Panc1 (cell line): ENCODE results near the gene CRIM1. TPM values are rescaled to one million over a fixed set of nuclear protein-coding genes. Genes with fewer than 3 reads are reported as not detected.

ENCODE experiments used
- ATAC-seq: fragments of 200-7000 bp; cut with Tn5 transposase; 2 replicates; pipeline ENCODE4 v1.9.1; 2020; ENCODE audit warnings: mild to moderate bottlenecking, moderate library complexity
- BruUV-seq: library from RNA; stranded (reverse); fragments of 400-500 nt; replicated peaks from 2 replicates; lab custom pipeline; 2021; lab: Mats Ljungman, UMichigan
- CTCF ChIA-PET: fragments of 300-600 bp; sonication (Branson Sonifier 250); formaldehyde crosslinking; loops from one replicate; lab custom pipeline; 2022; ENCODE audit warnings: antibody characterized with exemption; lab: Charles Lee
- POLR2A ChIA-PET: fragments of 300-600 bp; sonication (Branson Sonifier 250); formaldehyde crosslinking; loops from one replicate; lab custom pipeline; 2022; ENCODE audit warnings: antibody characterized with exemption; lab: Charles Lee
- DNase-seq: peaks from one replicate; pipeline ENCODE4 v3.0.0-alpha.2; 2010; ENCODE audit warnings: low read depth, low spot score
- H3K27ac ChIP-seq: 2 replicates; pipeline ENCODE4 v1.5.1; 2011; ENCODE audit warnings: mild to moderate bottlenecking, low read length, inconsistent platforms
- H3K27me3 ChIP-seq: fragments of 200-500 bp; sonication (Bioruptor generic); 2 replicates; pipeline ENCODE4 v1.6.0; 2014; ENCODE audit warnings: low read length, inconsistent platforms; ENCODE audit not compliant: control insufficient read depth, insufficient read depth
- H3K36me3 ChIP-seq: fragments of 200-500 bp; sonication (Bioruptor generic); 2 replicates; pipeline ENCODE4 v1.5.1; 2014; ENCODE audit warnings: inconsistent platforms, mild to moderate bottlenecking, low read length, moderate library complexity; ENCODE audit not compliant: control insufficient read depth, insufficient read depth
- H3K4me1 ChIP-seq: 2 replicates; pipeline ENCODE4 v1.5.1; 2011; ENCODE audit warnings: inconsistent platforms, mild to moderate bottlenecking, low read length, moderate library complexity; ENCODE audit not compliant: control insufficient read depth, insufficient read depth
- H3K4me3 ChIP-seq, 2 experiments: 2 replicates each; pipeline ENCODE4 v1.5.1; 2011 to 2012; ENCODE audit warnings: low read depth in 2 of 2, low read length in 2 of 2, mild to moderate bottlenecking in 2 of 2, inconsistent platforms in 1 of 2, moderate library complexity in 1 of 2
- H3K9me3 ChIP-seq: fragments of 200-500 bp; sonication (Bioruptor generic); 2 replicates; pipeline ENCODE4 v1.5.1; 2014; ENCODE audit warnings: low read depth, mild to moderate bottlenecking, inconsistent platforms, low read length, moderate library complexity; ENCODE audit not compliant: control insufficient read depth, insufficient read depth
- POLR2AphosphoS5 ChIP-seq: IDR thresholded peaks from 2 replicates; pipeline ENCODE4 v1.6.1; 2012; ENCODE audit warnings: mild to moderate bottlenecking, low read depth, low read length, moderate library complexity
- REST ChIP-seq, 2 experiments: IDR thresholded peaks; 2 replicates each; pipeline ENCODE4 v1.6.1; 2011 to 2012; ENCODE audit warnings: low read depth in 2 of 2, control low read depth in 1 of 2, low read length in 1 of 2, mild to moderate bottlenecking in 1 of 2, moderate library complexity in 1 of 2; ENCODE audit not compliant: insufficient read depth in 1 of 2
- SIN3A ChIP-seq: IDR thresholded peaks from 2 replicates; pipeline ENCODE4 v1.6.1; 2012; ENCODE audit warnings: low read depth, mild to moderate bottlenecking, low read length, moderate library complexity, borderline replicate concordance; ENCODE audit not compliant: insufficient read depth
- TCF7L2 ChIP-seq: IDR thresholded peaks from 2 replicates; pipeline ENCODE4 v1.6.1; 2011; ENCODE audit warnings: mild to moderate bottlenecking, low read depth, low read length, inconsistent platforms
- in situ Hi-C: cut with HindIII; loops from 2 replicates; pipeline ENCODE4 v1.10.0; 2016; ENCODE audit warnings: low sequenced_read_pairs, low pct_unique_long_range_greater_than_20kb
- intact Hi-C: fragments of 100-400 bp; cut with micrococcal nuclease; formaldehyde crosslinking; loops from one replicate; pipeline ENCODE4 v1.10.0; 2022; ENCODE audit not compliant: unreplicated experiment
- total RNA-seq: library from RNA; stranded (reverse); gene quantifications from one replicate; pipeline ENCODE4 v1.2.1, GENCODE V29; 2021; ENCODE audit not compliant: unreplicated experiment
- TF ChIP-seq, protein P1 (sequence below): fragments of 450-650 bp; IDR thresholded peaks from 2 replicates; pipeline ENCODE4 v1.5.1; 2017; ENCODE audit warnings: mild to moderate bottlenecking

The CRIM1 gene
- total RNA-seq, 1 experiment from 2014 or later = 290 TPM

GRCh38 chr2:36427790-36428243 is 72.2 kb downstream of the CRIM1 start:
- Histone ChIP-seq H3K27me3 (no peaks in the 10 kb centered on the region), H3K4me1 (peaks cover 76% of the 10 kb centered on the region), H3K27ac (peak overlapping the region; percentile 30; the same call in 1 of the 2 replicates), H3K4me3 (no peak overlapping the region), H3K9me3 (no peaks in the 10 kb centered on the region), H3K36me3 (peaks cover 20% of the 10 kb centered on the region)
- in situ Hi-C loops (no loop called here), intact Hi-C loops (no loop called here)
- no peak for TF ChIP-seq SIN3A
- TF ChIP-seq, protein P1, sequence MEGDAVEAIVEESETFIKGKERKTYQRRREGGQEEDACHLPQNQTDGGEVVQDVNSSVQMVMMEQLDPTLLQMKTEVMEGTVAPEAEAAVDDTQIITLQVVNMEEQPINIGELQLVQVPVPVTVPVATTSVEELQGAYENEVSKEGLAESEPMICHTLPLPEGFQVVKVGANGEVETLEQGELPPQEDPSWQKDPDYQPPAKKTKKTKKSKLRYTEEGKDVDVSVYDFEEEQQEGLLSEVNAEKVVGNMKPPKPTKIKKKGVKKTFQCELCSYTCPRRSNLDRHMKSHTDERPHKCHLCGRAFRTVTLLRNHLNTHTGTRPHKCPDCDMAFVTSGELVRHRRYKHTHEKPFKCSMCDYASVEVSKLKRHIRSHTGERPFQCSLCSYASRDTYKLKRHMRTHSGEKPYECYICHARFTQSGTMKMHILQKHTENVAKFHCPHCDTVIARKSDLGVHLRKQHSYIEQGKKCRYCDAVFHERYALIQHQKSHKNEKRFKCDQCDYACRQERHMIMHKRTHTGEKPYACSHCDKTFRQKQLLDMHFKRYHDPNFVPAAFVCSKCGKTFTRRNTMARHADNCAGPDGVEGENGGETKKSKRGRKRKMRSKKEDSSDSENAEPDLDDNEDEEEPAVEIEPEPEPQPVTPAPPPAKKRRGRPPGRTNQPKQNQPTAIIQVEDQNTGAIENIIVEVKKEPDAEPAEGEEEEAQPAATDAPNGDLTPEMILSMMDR = no peak
- peak; percentile 85 to 87 for TF ChIP-seq REST (IDR thresholded peaks at IDR 0.05; ENCODE audit: insufficient read depth in 1 of 2, low read depth in 2 of 2, low read length in 1 of 2)
- ChIA-PET CTCF (no interaction called here), POLR2A (interaction anchor here (0.9 kb wide), 1 partner anchor 57 kb away, joined by 3 read pairs; no protein-coding TSS in a partner anchor)
- ATAC-seq (peak; percentile 52), DNase-seq (no peak)
- no TSS peak for BruUV-seq

- peaks cover 12% of the 10 kb centered on the region; the same call in 1 of the 2 replicates for H3K36me3 ChIP-seq
- no peak for DNase-seq
- CTCF ChIA-PET = no interaction called here
- TF ChIP-seq TCF7L2 (no peak), POLR2AphosphoS5 (no peak), REST (IDR thresholded peaks at IDR 0.05; ENCODE audit: insufficient read depth in 1 of 2, low read depth in 2 of 2, low read length in 1 of 2) (no peak)
- TF ChIP-seq, protein P1 = no peak
- no peaks in the 10 kb centered on the region for H3K9me3 ChIP-seq
- peak; percentile 13; the same call in 1 of the 2 replicates for ATAC-seq
- POLR2A ChIA-PET = no interaction called here
- BruUV-seq = no TSS peak
- no peaks in the 10 kb centered on the region for H3K27me3 ChIP-seq
- peak overlapping the region; percentile 44 for H3K27ac ChIP-seq
- H3K4me3 ChIP-seq = no peak overlapping the region
- in situ Hi-C loops (no loop called here), intact Hi-C loops (no loop called here)
- H3K4me1 ChIP-seq = peaks cover 92% of the 10 kb centered on the region
These were observed 75.0 kb downstream of the CRIM1 start for GRCh38 chr2:36430549-36430948.
